HepG2 (cell line): ENCODE results near the gene BTF3L4. TPM values are rescaled to one million over a fixed set of nuclear protein-coding genes. Genes with fewer than 3 reads are reported as not detected.

Experiments used
- HBP1 ChIP-seq: IDR thresholded peaks from 2 replicates; pipeline ENCODE4 v1.6.1; 2016; ENCODE audit warnings: low read depth, control low read depth
- HCFC1 ChIP-seq: fragments of 150-350 bp; IDR thresholded peaks from 2 replicates; pipeline ENCODE4 v1.6.1; 2014; ENCODE audit warnings: low read depth, low read length
- HMGA1 ChIP-seq: sonication (generic); formaldehyde crosslinking; conservative IDR thresholded peaks from 2 replicates; pipeline ENCODE4 v1.4.0; 2020; ENCODE audit warnings: missing genetic modification reagents
- MBD4 ChIP-seq: IDR thresholded peaks from 2 replicates; pipeline ENCODE4 v1.6.1; 2012; ENCODE audit warnings: low read length, inconsistent platforms, borderline replicate concordance
- NKX3-1 ChIP-seq: sonication (generic); formaldehyde crosslinking; IDR thresholded peaks from 2 replicates; pipeline ENCODE4 v1.5.0; 2020; ENCODE audit warnings: missing genetic modification reagents
- PAX8 ChIP-seq: sonication (generic); formaldehyde crosslinking; IDR thresholded peaks from 2 replicates; pipeline ENCODE4 v1.8.0; 2022; ENCODE audit warnings: mild to moderate bottlenecking, missing genetic modification reagents, borderline replicate concordance
- RCOR2 ChIP-seq: IDR thresholded peaks from 2 replicates; pipeline ENCODE4 v1.6.1; 2016; ENCODE audit warnings: missing biosample characterization, missing genetic modification reagents
- ZNF138 ChIP-seq: sonication (generic); formaldehyde crosslinking; IDR thresholded peaks from 2 replicates; pipeline ENCODE4 v1.5.0; 2020; ENCODE audit warnings: mild to moderate bottlenecking, low read depth, missing genetic modification reagents
- ZNF343 ChIP-seq: sonication (generic); formaldehyde crosslinking; IDR thresholded peaks from 2 replicates; pipeline ENCODE4 v1.4.0; 2020; ENCODE audit warnings: mild to moderate bottlenecking, missing genetic modification reagents
- ZNF558 ChIP-seq: sonication (generic); formaldehyde crosslinking; IDR thresholded peaks from 2 replicates; pipeline ENCODE4 v1.9.0; 2022; ENCODE audit warnings: mild to moderate bottlenecking, missing genetic modification reagents, borderline replicate concordance
- ZNF580 ChIP-seq: IDR thresholded peaks from 2 replicates; pipeline ENCODE4 v1.6.1; 2016; ENCODE audit warnings: low read depth, borderline replicate concordance
- ZNF609 ChIP-seq: sonication (generic); formaldehyde crosslinking; IDR thresholded peaks from 2 replicates; pipeline ENCODE4 v1.4.0; 2020; ENCODE audit warnings: mild to moderate bottlenecking, missing genetic modification reagents, borderline replicate concordance
- ZNF619 ChIP-seq: sonication (generic); formaldehyde crosslinking; IDR thresholded peaks from 2 replicates; pipeline ENCODE4 v1.4.0; 2020; ENCODE audit warnings: mild to moderate bottlenecking, missing genetic modification reagents
- ZNF780A ChIP-seq: sonication (generic); formaldehyde crosslinking; IDR thresholded peaks from 2 replicates; pipeline ENCODE4 v1.8.0; 2022; ENCODE audit warnings: mild to moderate bottlenecking, missing genetic modification reagents, moderate library complexity
- polyA plus RNA-seq, 8 experiments: library from polyadenylated mRNA; depleted of rRNA in 3 of 8; stranded (reverse) in 7 of 8; unstranded in 1 of 8; fragments of >200 nt; fragmentation: Illumina TruSeq in 4 of 8; extraction: Trizol in 4 of 8; gene quantifications; 2 replicates each; pipeline versions ENCODE4 v1.2.1 to v1.2.3, GENCODE V29; 2011 to 2016; ENCODE audit warnings: low read depth in 4 of 8, missing spikeins in 1 of 8, mixed read lengths in 1 of 8; ENCODE audit not compliant: insufficient read depth in 1 of 8
- total RNA-seq, 5 experiments: library from RNA; depleted of rRNA; stranded (reverse); fragments of >200 nt; fragmentation: Illumina TruSeq; extraction: Trizol; gene quantifications; 2 replicates each; pipeline ENCODE4 v1.2.3, GENCODE V29; 2016; ENCODE audit warnings: low read depth in 1 of 5
- TF ChIP-seq, protein P1 (sequence below): sonication (generic); formaldehyde crosslinking; IDR thresholded peaks from 2 replicates; pipeline ENCODE4 v1.9.0; 2022; ENCODE audit warnings: low read depth, missing genetic modification reagents
- TF ChIP-seq, protein P2 (sequence below): sonication (generic); formaldehyde crosslinking; IDR thresholded peaks from 2 replicates; pipeline ENCODE4 v1.4.0; 2020; ENCODE audit warnings: missing genetic modification reagents, borderline replicate concordance

Gene BTF3L4
- total and polyA plus RNA-seq, 2 of the 13 experiments (the other 11 are each of a cell fraction or from before 2014, with no cell fraction given): 59.0 to 74.3 TPM

- TF ChIP-seq ZNF609 (CRISPR knock-in tag) (0 out of 2 replicates have a peak, but pooled peaks have one; percentile 24), NKX3-1 (CRISPR knock-in tag) (peak; percentile 61; the same call in 1 of the 2 replicates), ZNF619 (CRISPR knock-in tag) (no peak), ZNF558 (CRISPR knock-in tag) (peak; percentile 70; the same call in 1 of the 2 replicates), HBP1 (CRISPR knock-in tag) (no peak), RCOR2 (CRISPR knock-in tag) (no peak), ZNF580 (CRISPR knock-in tag) (no peak), ZNF780A (no peak), PAX8 (CRISPR knock-in tag) (no peak), ZNF343 (CRISPR knock-in tag) (0 out of 2 replicates have a peak, but pooled peaks have one; percentile 49), ZNF138 (0 out of 2 replicates have a peak, but pooled peaks have one; percentile 30), HCFC1 (peak; percentile 47; the same call in 1 of the 2 replicates), HMGA1 (no peak), MBD4 (no peak)
- TF ChIP-seq, protein P1, sequence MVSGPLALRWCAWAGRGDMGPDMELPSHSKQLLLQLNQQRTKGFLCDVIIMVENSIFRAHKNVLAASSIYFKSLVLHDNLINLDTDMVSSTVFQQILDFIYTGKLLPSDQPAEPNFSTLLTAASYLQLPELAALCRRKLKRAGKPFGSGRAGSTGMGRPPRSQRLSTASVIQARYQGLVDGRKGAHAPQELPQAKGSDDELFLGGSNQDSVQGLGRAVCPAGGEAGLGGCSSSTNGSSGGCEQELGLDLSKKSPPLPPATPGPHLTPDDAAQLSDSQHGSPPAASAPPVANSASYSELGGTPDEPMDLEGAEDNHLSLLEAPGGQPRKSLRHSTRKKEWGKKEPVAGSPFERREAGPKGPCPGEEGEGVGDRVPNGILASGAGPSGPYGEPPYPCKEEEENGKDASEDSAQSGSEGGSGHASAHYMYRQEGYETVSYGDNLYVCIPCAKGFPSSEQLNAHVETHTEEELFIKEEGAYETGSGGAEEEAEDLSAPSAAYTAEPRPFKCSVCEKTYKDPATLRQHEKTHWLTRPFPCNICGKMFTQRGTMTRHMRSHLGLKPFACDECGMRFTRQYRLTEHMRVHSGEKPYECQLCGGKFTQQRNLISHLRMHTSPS (CRISPR knock-in tag): peak; percentile 42; the same call in 1 of the 2 replicates
- TF ChIP-seq, protein P2, sequence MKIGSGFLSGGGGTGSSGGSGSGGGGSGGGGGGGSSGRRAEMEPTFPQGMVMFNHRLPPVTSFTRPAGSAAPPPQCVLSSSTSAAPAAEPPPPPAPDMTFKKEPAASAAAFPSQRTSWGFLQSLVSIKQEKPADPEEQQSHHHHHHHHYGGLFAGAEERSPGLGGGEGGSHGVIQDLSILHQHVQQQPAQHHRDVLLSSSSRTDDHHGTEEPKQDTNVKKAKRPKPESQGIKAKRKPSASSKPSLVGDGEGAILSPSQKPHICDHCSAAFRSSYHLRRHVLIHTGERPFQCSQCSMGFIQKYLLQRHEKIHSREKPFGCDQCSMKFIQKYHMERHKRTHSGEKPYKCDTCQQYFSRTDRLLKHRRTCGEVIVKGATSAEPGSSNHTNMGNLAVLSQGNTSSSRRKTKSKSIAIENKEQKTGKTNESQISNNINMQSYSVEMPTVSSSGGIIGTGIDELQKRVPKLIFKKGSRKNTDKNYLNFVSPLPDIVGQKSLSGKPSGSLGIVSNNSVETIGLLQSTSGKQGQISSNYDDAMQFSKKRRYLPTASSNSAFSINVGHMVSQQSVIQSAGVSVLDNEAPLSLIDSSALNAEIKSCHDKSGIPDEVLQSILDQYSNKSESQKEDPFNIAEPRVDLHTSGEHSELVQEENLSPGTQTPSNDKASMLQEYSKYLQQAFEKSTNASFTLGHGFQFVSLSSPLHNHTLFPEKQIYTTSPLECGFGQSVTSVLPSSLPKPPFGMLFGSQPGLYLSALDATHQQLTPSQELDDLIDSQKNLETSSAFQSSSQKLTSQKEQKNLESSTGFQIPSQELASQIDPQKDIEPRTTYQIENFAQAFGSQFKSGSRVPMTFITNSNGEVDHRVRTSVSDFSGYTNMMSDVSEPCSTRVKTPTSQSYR (CRISPR knock-in tag): no peak
Measured at GRCh38 chr1:52033190-52034049, 22.7 kb upstream of the BTF3L4 start, which contains the start of gene KTI12 (continued).
